Jurkat, Clone E6-1 (cell line): Measurements from ENCODE around the gene HP1BP3. TPM values are rescaled to one million over a fixed set of nuclear protein-coding genes. Genes with fewer than 3 reads are reported as not detected.
"Not testable (repeated sequence)": the region's sequence is repeated elsewhere in the genome, so short reads cannot be mapped to it uniquely, and the experiment has no call there.

Source experiments
- DNase-seq: peaks from one replicate; pipeline ENCODE4 v3.0.0-alpha.2; 2011; ENCODE audit warnings: low read depth, low spot score
- H3K4me3 ChIP-seq: 2 replicates; pipeline ENCODE4 v1.5.1; 2011; ENCODE audit warnings: mild to moderate bottlenecking, low read length, control low read depth, moderate library complexity
- polyA plus RNA-seq: library from polyadenylated mRNA; unstranded; fragments of >200 nt; gene quantifications from one replicate; pipeline ENCODE4 v1.2.1, GENCODE V29; 2012; ENCODE audit warnings: missing spikeins; ENCODE audit not compliant: insufficient read length, insufficient read depth

Gene HP1BP3
- polyA plus RNA-seq = 261 TPM

GRCh38 chr1:20787029-20787839, at the start of gene HP1BP3:
HP1BP3 (minus strand) TSS chr1:20787307; CDS start chr1:20780440, 6,867 bp downstream.
- H3K4me3 ChIP-seq = peak within 1 kb of the TSS; percentile 98
- DNase-seq = peak; percentile 39

GRCh38 chr1:20836230-20836629, 49.1 kb upstream of the HP1BP3 start:
- DNase-seq = no peak
- no peak overlapping the region for H3K4me3 ChIP-seq

- H3K4me3 ChIP-seq = no peak overlapping the region
Observed at GRCh38 chr1:20834780-20835179, 47.7 kb upstream of the HP1BP3 start.

GRCh38 chr1:20834192-20834591, 47.1 kb upstream of the HP1BP3 start:
- no peak for DNase-seq

More at GRCh38 chr1:20834780-20835179, 47.7 kb upstream of the HP1BP3 start:
- DNase-seq = no peak

GRCh38 chr1:20830378-20830777, 43.3 kb upstream of the HP1BP3 start:
- DNase-seq = no peak
- H3K4me3 ChIP-seq = no peak overlapping the region

More at GRCh38 chr1:20834192-20834591, 47.1 kb upstream of the HP1BP3 start:
- no peak overlapping the region for H3K4me3 ChIP-seq

- no peak overlapping the region for H3K4me3 ChIP-seq
- DNase-seq = no peak
Observed at GRCh38 chr1:20829946-20830345, 42.8 kb upstream of the HP1BP3 start.

- DNase-seq = no peak
- H3K4me3 ChIP-seq = no peak overlapping the region
Observed at GRCh38 chr1:20829531-20829930, 42.4 kb upstream of the HP1BP3 start.

GRCh38 chr1:20823845-20824244, 36.7 kb upstream of the HP1BP3 start:
- no peak overlapping the region for H3K4me3 ChIP-seq
- no peak for DNase-seq

GRCh38 chr1:20821466-20821865, 34.4 kb upstream of the HP1BP3 start:
- no peak overlapping the region for H3K4me3 ChIP-seq
- DNase-seq = no peak

GRCh38 chr1:20819818-20820217, 32.7 kb upstream of the HP1BP3 start:
- H3K4me3 ChIP-seq = no peak overlapping the region
- no peak for DNase-seq

GRCh38 chr1:20814534-20814871, 27.4 kb upstream of the HP1BP3 start:
- DNase-seq = no peak

GRCh38 chr1:20811916-20812315, 24.8 kb upstream of the HP1BP3 start:
- H3K4me3 ChIP-seq = no peak overlapping the region
- no peak for DNase-seq

More at GRCh38 chr1:20814534-20814871, 27.4 kb upstream of the HP1BP3 start:
- no peak overlapping the region for H3K4me3 ChIP-seq

GRCh38 chr1:20793236-20793635, 6.1 kb upstream of the HP1BP3 start:
- no peak for DNase-seq

GRCh38 chr1:20792196-20792595, 5.1 kb upstream of the HP1BP3 start:
- DNase-seq = no peak
- no peak overlapping the region for H3K4me3 ChIP-seq

More at GRCh38 chr1:20793236-20793635, 6.1 kb upstream of the HP1BP3 start:
- H3K4me3 ChIP-seq = no peak overlapping the region

- DNase-seq = no peak
- no peak overlapping the region for H3K4me3 ChIP-seq
Observed at GRCh38 chr1:20790785-20791184, 3.7 kb upstream of the HP1BP3 start.

GRCh38 chr1:20789598-20789997, 2.5 kb upstream of the HP1BP3 start:
- not testable (repeated sequence) for DNase-seq, H3K4me3 ChIP-seq

- no peak for DNase-seq
- peak overlapping the region; percentile 85 for H3K4me3 ChIP-seq
Observed at GRCh38 chr1:20787840-20788795, 1.0 kb upstream of the HP1BP3 start.

- peak; percentile 88 for DNase-seq
- peak overlapping the region; percentile 98 for H3K4me3 ChIP-seq
Observed at GRCh38 chr1:20786253-20787028, 666 bp downstream of the HP1BP3 start.

GRCh38 chr1:20785907-20786252, 1.2 kb downstream of the HP1BP3 start:
- peak overlapping the region; percentile 98 for H3K4me3 ChIP-seq
- peak; percentile 11 for DNase-seq
